HAP-1 (cell line): Measurements from ENCODE around the gene SH3BP1.

ENCODE experiments used
- DNase-seq, 2 experiments: peaks; one replicate each; pipeline ENCODE4 v3.0.0-alpha.2; 2016 to 2020; ENCODE audit warnings: low spot score in 2 of 2
- H3K27me3 ChIP-seq: fragments of 250-450 bp; sonication (Bioruptor Pico); 2 replicates; pipeline ENCODE4 v1.5.1; 2020; ENCODE audit warnings: low read depth, mild to moderate bottlenecking, moderate library complexity
- H3K36me3 ChIP-seq: fragments of 250-450 bp; sonication (Bioruptor Pico); replicated peaks from 2 replicates; pipeline ENCODE4 v1.5.1; 2020; ENCODE audit warnings: mild to moderate bottlenecking
- H3K4me1 ChIP-seq: fragments of 250-450 bp; sonication (Bioruptor Pico); 2 replicates; pipeline ENCODE4 v1.5.1; 2020; ENCODE audit warnings: mild to moderate bottlenecking
- H3K4me3 ChIP-seq: fragments of 250-450 bp; sonication (Bioruptor Pico); 2 replicates; pipeline ENCODE4 v1.5.1; 2020; ENCODE audit warnings: mild to moderate bottlenecking, moderate library complexity
- H3K9me3 ChIP-seq: fragments of 250-450 bp; sonication (Bioruptor Pico); 2 replicates; pipeline ENCODE4 v1.5.1; 2020; ENCODE audit warnings: mild to moderate bottlenecking, moderate library complexity
- in situ Hi-C: fragments of 300-500 bp; cut with MboI; formaldehyde crosslinking; loops from 3 replicates; pipeline ENCODE4 v1.14.3; 2020; ENCODE audit warnings: low sequenced_read_pairs, inconsistent platforms, mixed read lengths

The SH3BP1 gene

DNA sequence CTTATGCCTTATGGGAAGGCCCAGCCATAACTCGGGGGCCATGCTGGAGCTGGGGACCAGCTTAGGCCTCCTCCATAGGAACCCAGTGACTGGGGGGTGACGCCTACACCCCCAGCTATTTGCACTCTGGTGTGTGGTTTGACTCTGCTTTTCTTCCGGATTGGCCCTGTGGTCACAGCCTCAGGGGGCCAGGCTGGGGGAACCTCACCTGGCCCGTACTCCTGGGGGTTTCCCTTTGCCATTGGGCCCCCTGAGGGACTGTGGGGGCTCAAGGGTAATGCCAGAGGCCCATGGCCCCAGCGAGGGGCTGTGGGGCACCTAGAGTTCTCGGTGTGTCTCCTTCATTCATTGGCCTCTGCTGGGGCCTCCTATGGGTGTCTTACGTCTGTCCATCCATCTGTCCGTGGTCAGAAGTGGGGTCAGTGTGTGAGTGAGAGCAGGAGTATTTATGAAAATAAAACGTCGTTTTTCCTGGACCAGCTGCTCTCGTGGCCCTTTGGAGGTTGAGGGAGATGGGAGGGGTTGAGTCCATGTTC is 6.3 kb upstream of the SH3BP1 start:
- no peak overlapping the region for H3K4me3 ChIP-seq
- no peak for DNase-seq
- H3K4me1 ChIP-seq, result no peaks in the 10 kb centered on the region
- no peaks in the 10 kb centered on the region for H3K27me3 ChIP-seq
- in situ Hi-C loops, result no loop called here
- H3K9me3 ChIP-seq, result no peaks in the 10 kb centered on the region
- H3K36me3 ChIP-seq, result peaks cover 14% of the 10 kb centered on the region

- in situ Hi-C loops, result no loop called here
- H3K4me1 ChIP-seq, result no peaks in the 10 kb centered on the region
These were observed 5.6 kb upstream of the SH3BP1 start for GRCh38 chr22:37633625-37634416.

DNA sequence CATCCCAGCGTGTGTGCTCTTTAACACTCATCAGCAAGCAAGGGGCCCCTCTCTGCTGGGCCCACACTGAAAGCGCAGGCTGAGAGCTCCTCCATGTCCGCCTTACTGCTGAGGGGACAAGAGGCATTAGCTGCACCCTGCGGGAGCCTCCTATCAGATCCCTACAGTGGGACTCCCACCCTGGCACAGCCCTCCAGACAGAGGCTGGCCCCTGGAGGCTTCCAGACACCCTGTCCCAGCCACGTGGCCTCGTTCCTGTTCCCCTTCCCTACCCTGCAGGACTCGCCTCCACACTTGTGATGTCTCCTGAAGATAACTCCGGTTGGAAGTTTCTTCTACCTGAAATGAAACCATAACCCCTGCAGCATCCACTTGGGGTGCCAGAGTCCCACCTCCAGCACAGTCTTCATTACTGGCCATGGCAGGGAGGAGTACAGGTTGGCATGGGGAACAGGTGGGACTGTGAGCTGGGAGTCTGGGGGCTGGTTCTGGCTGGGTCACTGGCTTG is 5.0 kb upstream of the SH3BP1 start:
- Histone ChIP-seq H3K36me3 (peaks cover 6% of the 10 kb centered on the region), H3K4me3 (no peak overlapping the region), H3K9me3 (no peaks in the 10 kb centered on the region), H3K4me1 (peaks cover 3% of the 10 kb centered on the region; the same call in 1 of the 2 replicates), H3K27me3 (no peaks in the 10 kb centered on the region)
- no peak for DNase-seq
- in situ Hi-C loops, result no loop called here

More at GRCh38 chr22:37633625-37634416, 5.6 kb upstream of the SH3BP1 start:
- no peaks in the 10 kb centered on the region for H3K9me3 ChIP-seq
- no peaks in the 10 kb centered on the region for H3K27me3 ChIP-seq
- H3K36me3 ChIP-seq, result peaks cover 12% of the 10 kb centered on the region
- H3K4me3 ChIP-seq, result no peak overlapping the region
- DNase-seq, result peak in 1 of 2 experiments; percentile 33

- peaks cover 3% of the 10 kb centered on the region; the same call in 1 of the 2 replicates for H3K4me1 ChIP-seq
- H3K27me3 ChIP-seq, result no peaks in the 10 kb centered on the region
- H3K9me3 ChIP-seq, result no peaks in the 10 kb centered on the region
- no peak for DNase-seq
- in situ Hi-C loops, result no loop called here
- H3K36me3 ChIP-seq, result peaks cover 3% of the 10 kb centered on the region
- no peak overlapping the region for H3K4me3 ChIP-seq
These were observed 4.3 kb upstream of the SH3BP1 start for GRCh38 chr22:37635157-37635556.

- no peak for DNase-seq
- H3K4me1 ChIP-seq, result peaks cover 5% of the 10 kb centered on the region; the same call in 1 of the 2 replicates
- no peaks in the 10 kb centered on the region for H3K27me3 ChIP-seq
- no peak overlapping the region for H3K4me3 ChIP-seq
- no peaks in the 10 kb centered on the region for H3K9me3 ChIP-seq
- in situ Hi-C loops, result no loop called here
- H3K36me3 ChIP-seq, result peaks cover 3% of the 10 kb centered on the region; the same call in 1 of the 2 replicates
These were observed 3.1 kb upstream of the SH3BP1 start for GRCh38 chr22:37636186-37636948.

GRCh38 chr22:37636949-37637273 is 2.6 kb upstream of the SH3BP1 start:
- Histone ChIP-seq H3K27me3 (no peaks in the 10 kb centered on the region), H3K9me3 (no peaks in the 10 kb centered on the region), H3K4me3 (no peak overlapping the region), H3K4me1 (peaks cover 5% of the 10 kb centered on the region; the same call in 1 of the 2 replicates), H3K36me3 (peaks cover 3% of the 10 kb centered on the region; the same call in 1 of the 2 replicates)
- in situ Hi-C loops, result no loop called here
- DNase-seq, result no peak

DNA sequence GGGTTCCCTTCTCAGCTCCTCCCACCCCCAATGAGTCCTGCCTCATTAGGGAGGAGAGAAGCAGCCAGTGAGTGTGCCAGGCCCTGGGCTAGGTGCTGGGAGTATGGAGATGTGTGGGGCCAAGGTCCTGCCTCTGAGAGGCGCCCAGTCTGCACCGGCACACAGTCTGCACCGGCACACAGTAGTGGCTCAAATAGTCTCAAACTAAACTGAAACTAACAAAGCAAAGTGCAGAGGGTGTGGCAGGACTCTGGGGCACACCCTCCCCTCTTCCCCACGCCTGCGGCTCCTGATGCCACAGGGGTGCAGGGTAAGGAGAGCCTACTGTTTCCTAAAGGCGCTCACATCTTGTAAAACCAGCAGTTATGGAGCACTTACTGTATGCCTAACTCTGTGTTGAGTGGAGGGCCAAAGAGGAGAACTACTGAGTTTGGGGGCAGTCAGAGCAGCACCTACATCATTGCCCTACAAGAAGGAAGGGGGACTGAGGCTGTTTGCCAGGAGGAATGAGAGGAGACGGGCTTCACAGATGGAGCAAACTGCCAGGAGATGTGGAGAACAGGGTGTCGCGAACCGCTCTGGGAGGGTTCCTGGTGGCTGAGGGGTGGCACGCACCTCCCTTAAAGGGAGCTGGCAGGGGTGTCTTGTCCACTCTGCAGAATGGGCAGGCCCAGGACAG is 939 bp upstream of the SH3BP1 start:
- Histone ChIP-seq H3K27me3 (no peaks in the 10 kb centered on the region), H3K4me1 (peaks cover 5% of the 10 kb centered on the region; the same call in 1 of the 2 replicates), H3K36me3 (0 out of 2 replicates have a peak, but pooled peaks cover 3% of the 10 kb centered on the region), H3K9me3 (no peaks in the 10 kb centered on the region), H3K4me3 (no peak overlapping the region)
- in situ Hi-C loops, result no loop called here
- DNase-seq, result no peak

GRCh38 chr22:37639771-37640590 is 512 bp downstream of the SH3BP1 start:
- Histone ChIP-seq H3K27me3 (no peaks in the 10 kb centered on the region), H3K4me3 (peak overlapping the region; percentile 44), H3K36me3 (peaks cover 7% of the 10 kb centered on the region; the same call in 1 of the 2 replicates), H3K4me1 (peaks cover 5% of the 10 kb centered on the region; the same call in 1 of the 2 replicates), H3K9me3 (no peaks in the 10 kb centered on the region)
- peak in 1 of 2 experiments; percentile 65 for DNase-seq
- in situ Hi-C loops, result no loop called here

DNA sequence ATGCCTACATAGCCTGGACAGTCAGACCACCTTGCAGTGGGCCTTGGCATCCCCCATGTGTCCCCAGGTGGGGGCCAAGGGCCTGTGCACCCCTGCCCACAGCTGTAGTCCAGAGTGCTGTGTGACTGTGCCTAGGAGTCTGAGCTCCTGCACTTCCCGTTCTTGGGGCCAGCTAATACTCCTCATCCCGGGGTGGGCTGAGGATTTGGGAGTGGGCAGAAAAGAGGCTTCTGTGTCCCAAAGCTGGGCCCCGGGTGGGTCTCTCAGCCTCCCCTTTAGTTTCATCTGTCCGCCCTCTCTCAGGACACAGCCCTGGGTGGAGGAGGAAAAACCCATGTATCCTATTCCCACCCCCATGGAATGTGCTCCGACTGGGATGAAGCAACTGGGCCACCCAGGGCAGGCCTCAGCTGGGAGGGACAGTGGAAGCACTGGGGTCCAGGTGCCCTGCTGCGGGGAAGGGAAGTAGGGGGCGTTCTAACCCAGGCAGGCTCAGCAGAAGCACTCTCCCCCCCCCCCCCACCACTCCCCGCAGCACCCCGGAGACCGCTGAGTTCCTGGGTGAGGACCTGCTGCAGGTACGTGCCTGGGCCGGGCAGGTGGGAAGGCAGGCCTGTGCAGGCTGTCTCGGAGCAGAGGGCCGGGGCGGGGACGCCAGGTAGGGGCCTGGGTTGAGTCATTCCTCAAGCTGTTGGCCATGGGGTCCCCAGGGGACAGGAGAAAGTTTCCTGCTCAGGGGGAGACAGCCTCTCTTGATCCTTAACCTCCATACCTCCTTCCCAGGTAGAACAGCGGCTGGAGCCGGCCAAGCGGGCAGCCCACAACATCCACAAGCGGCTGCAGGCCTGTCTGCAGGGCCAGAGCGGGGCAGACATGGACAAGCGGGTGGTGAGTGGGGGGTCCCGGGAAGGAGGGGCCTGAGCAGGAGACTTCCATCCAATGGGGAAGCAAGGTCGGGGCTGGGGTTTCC is 1.4 kb downstream of the SH3BP1 start:
- Histone ChIP-seq H3K4me1 (peaks cover 5% of the 10 kb centered on the region; the same call in 1 of the 2 replicates), H3K9me3 (no peaks in the 10 kb centered on the region), H3K27me3 (no peaks in the 10 kb centered on the region), H3K4me3 (peak overlapping the region; percentile 44), H3K36me3 (peaks cover 7% of the 10 kb centered on the region; the same call in 1 of the 2 replicates)
- in situ Hi-C loops, result no loop called here
- DNase-seq, result no peak

GRCh38 chr22:37641561-37641949 is 2.1 kb downstream of the SH3BP1 start:
- H3K27me3 ChIP-seq, result no peaks in the 10 kb centered on the region
- no peaks in the 10 kb centered on the region for H3K9me3 ChIP-seq
- peaks cover 5% of the 10 kb centered on the region; the same call in 1 of the 2 replicates for H3K4me1 ChIP-seq
- H3K4me3 ChIP-seq, result no peak overlapping the region
- no peak for DNase-seq
- peaks cover 7% of the 10 kb centered on the region; the same call in 1 of the 2 replicates for H3K36me3 ChIP-seq
- in situ Hi-C loops, result no loop called here

DNA sequence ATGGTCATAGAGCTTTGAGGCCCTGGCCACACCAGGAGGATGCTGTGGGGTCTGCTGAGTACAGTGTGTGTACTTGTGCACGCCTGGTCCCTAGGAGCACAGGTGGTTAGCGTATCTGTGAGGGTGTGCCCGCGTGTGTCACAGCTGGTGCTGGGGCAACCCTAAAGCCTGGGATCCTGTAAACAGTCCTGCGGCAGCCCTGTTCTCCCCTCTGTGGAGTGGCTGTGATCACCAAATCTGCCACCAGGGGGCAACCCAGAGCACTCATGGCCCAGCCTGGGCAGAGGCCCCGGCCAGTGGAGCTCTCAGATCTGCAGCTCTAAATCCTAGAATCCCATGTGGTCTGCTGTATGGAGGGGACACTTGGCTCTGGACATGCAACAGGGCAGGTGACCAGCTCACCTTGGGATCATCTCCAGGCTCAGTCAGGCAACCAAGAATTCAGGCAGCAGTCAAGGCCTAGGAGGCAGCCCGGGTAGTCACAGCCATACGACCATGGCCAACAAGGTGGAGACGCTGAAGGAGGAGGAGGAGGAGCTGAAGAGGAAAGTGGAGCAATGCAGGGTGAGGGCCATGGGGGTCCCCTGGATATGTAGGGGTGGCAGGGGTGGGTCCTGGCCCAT is 3.9 kb downstream of the SH3BP1 start:
- in situ Hi-C loops, result no loop called here
- peak; percentile 41 to 93 for DNase-seq
- H3K36me3 ChIP-seq, result peaks cover 13% of the 10 kb centered on the region; the same call in 1 of the 2 replicates
- no peaks in the 10 kb centered on the region for H3K27me3 ChIP-seq
- H3K4me3 ChIP-seq, result no peak overlapping the region
- peaks cover 5% of the 10 kb centered on the region; the same call in 1 of the 2 replicates for H3K4me1 ChIP-seq
- H3K9me3 ChIP-seq, result no peaks in the 10 kb centered on the region
